HepG2 (cell line): ENCODE results near the gene PRPSAP1. TPM values are rescaled to one million over a fixed set of nuclear protein-coding genes. Genes with fewer than 3 reads are reported as not detected.

Experiments used
- BHLHE40 ChIP-seq: IDR thresholded peaks from 2 replicates; pipeline ENCODE4 v1.6.1; 2011; ENCODE audit warnings: low read length, improper control_type of control experiment
- BRD4 ChIP-seq: sonication (generic); formaldehyde crosslinking; IDR thresholded peaks from 2 replicates; pipeline ENCODE4 v1.4.0; 2020; ENCODE audit warnings: missing genetic modification reagents
- FLYWCH1 ChIP-seq: sonication (generic); formaldehyde crosslinking; IDR thresholded peaks from 2 replicates; pipeline ENCODE4 v1.8.1; 2023; ENCODE audit warnings: mild to moderate bottlenecking, missing genetic modification reagents
- IKZF5 ChIP-seq: IDR thresholded peaks from 2 replicates; pipeline ENCODE4 v1.6.1; 2018; ENCODE audit warnings: missing genetic modification reagents, mild to moderate bottlenecking, missing compliant biosample characterization
- NFIC ChIP-seq: IDR thresholded peaks from 2 replicates; pipeline ENCODE4 v1.6.1; 2012; ENCODE audit warnings: mild to moderate bottlenecking, low read length, inconsistent platforms
- NR2F6 ChIP-seq, 2 experiments: IDR thresholded peaks; 2 replicates each; pipeline ENCODE4 v1.6.1; 2016; ENCODE audit warnings: antibody characterized with exemption in 1 of 2, mild to moderate bottlenecking in 1 of 2
- RAD51 ChIP-seq: fragments of 450-650 bp; IDR thresholded peaks from 2 replicates; pipeline ENCODE4 v1.6.1; 2016; ENCODE audit warnings: borderline replicate concordance
- SMC3 ChIP-seq: IDR thresholded peaks from 2 replicates; pipeline ENCODE4 v1.6.1; 2011; ENCODE audit warnings: low read length, improper control_type of control experiment
- TEAD2 ChIP-seq: sonication (generic); formaldehyde crosslinking; IDR thresholded peaks from 2 replicates; pipeline ENCODE4 v1.9.0; 2021; ENCODE audit warnings: missing genetic modification reagents
- ZBTB26 ChIP-seq: IDR thresholded peaks from 2 replicates; pipeline ENCODE4 v1.6.1; 2016; ENCODE audit warnings: missing compliant biosample characterization, missing genetic modification reagents, borderline replicate concordance
- ZFP41 ChIP-seq: sonication (generic); formaldehyde crosslinking; IDR thresholded peaks from 2 replicates; pipeline ENCODE4 v1.4.0; 2020; ENCODE audit warnings: mild to moderate bottlenecking, missing genetic modification reagents, borderline replicate concordance
- ZNF225 ChIP-seq: sonication (generic); formaldehyde crosslinking; IDR thresholded peaks from 2 replicates; pipeline ENCODE4 v1.4.0; 2020; ENCODE audit warnings: mild to moderate bottlenecking, missing genetic modification reagents
- ZNF337 ChIP-seq: sonication (generic); formaldehyde crosslinking; IDR thresholded peaks from 2 replicates; pipeline ENCODE4 v1.5.1; 2020; ENCODE audit warnings: missing genetic modification reagents, low read depth, mild to moderate bottlenecking, borderline replicate concordance
- ZNF609 ChIP-seq: sonication (generic); formaldehyde crosslinking; IDR thresholded peaks from 2 replicates; pipeline ENCODE4 v1.4.0; 2020; ENCODE audit warnings: mild to moderate bottlenecking, missing genetic modification reagents, borderline replicate concordance
- ZNF672 ChIP-seq: sonication (generic); formaldehyde crosslinking; IDR thresholded peaks from 2 replicates; pipeline ENCODE4 v1.8.1; 2022; ENCODE audit warnings: missing genetic modification reagents
- ZNF720 ChIP-seq: sonication (generic); formaldehyde crosslinking; IDR thresholded peaks from 2 replicates; pipeline ENCODE4 v1.4.0; 2020; ENCODE audit warnings: missing genetic modification reagents
- ZNF761 ChIP-seq: sonication (generic); formaldehyde crosslinking; conservative IDR thresholded peaks from 2 replicates; pipeline ENCODE4 v1.4.0; 2020; ENCODE audit warnings: mild to moderate bottlenecking, missing genetic modification reagents
- ZNF766 ChIP-seq: sonication (generic); formaldehyde crosslinking; IDR thresholded peaks from 2 replicates; pipeline ENCODE4 v1.5.0; 2020; ENCODE audit warnings: missing genetic modification reagents, borderline replicate concordance
- ZNF788 ChIP-seq: sonication (generic); formaldehyde crosslinking; IDR thresholded peaks from 2 replicates; pipeline ENCODE4 v1.5.0; 2020; ENCODE audit warnings: mild to moderate bottlenecking, missing genetic modification reagents, borderline replicate concordance
- ZNF792 ChIP-seq: IDR thresholded peaks from 2 replicates; pipeline ENCODE4 v1.6.1; 2016
- polyA plus RNA-seq, 8 experiments: library from polyadenylated mRNA; depleted of rRNA in 3 of 8; stranded (reverse) in 7 of 8; unstranded in 1 of 8; fragments of >200 nt; fragmentation: Illumina TruSeq in 4 of 8; extraction: Trizol in 4 of 8; gene quantifications; 2 replicates each; pipeline versions ENCODE4 v1.2.1 to v1.2.3, GENCODE V29; 2011 to 2016; ENCODE audit warnings: low read depth in 4 of 8, missing spikeins in 1 of 8, mixed read lengths in 1 of 8; ENCODE audit not compliant: insufficient read depth in 1 of 8
- total RNA-seq, 5 experiments: library from RNA; depleted of rRNA; stranded (reverse); fragments of >200 nt; fragmentation: Illumina TruSeq; extraction: Trizol; gene quantifications; 2 replicates each; pipeline ENCODE4 v1.2.3, GENCODE V29; 2016; ENCODE audit warnings: low read depth in 1 of 5
- TF ChIP-seq, protein P1 (sequence below): sonication (generic); formaldehyde crosslinking; IDR thresholded peaks from 2 replicates; pipeline ENCODE4 v1.4.0; 2020; ENCODE audit warnings: missing genetic modification reagents
- TF ChIP-seq, protein P2 (sequence below): sonication (generic); formaldehyde crosslinking; conservative IDR thresholded peaks from 2 replicates; pipeline ENCODE4 v1.5.0; 2020; ENCODE audit warnings: missing genetic modification reagents

Gene PRPSAP1
- total and polyA plus RNA-seq, 2 of the 13 experiments (the other 11 are each of a cell fraction or from before 2014, with no cell fraction given): 91.1 to 314 TPM

GRCh38 chr17:76351526-76352071, 2.1 kb downstream of the PRPSAP1 start (continued):
- TF ChIP-seq, protein P1, sequence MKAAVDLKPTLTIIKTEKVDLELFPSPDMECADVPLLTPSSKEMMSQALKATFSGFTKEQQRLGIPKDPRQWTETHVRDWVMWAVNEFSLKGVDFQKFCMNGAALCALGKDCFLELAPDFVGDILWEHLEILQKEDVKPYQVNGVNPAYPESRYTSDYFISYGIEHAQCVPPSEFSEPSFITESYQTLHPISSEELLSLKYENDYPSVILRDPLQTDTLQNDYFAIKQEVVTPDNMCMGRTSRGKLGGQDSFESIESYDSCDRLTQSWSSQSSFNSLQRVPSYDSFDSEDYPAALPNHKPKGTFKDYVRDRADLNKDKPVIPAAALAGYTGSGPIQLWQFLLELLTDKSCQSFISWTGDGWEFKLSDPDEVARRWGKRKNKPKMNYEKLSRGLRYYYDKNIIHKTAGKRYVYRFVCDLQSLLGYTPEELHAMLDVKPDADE (CRISPR knock-in tag): no peak
- no peak for TF ChIP-seq ZNF766 (CRISPR knock-in tag)
- peak; percentile 18; the same call in 1 of the 2 replicates for TF ChIP-seq IKZF5
- TF ChIP-seq ZNF609 (CRISPR knock-in tag): 0 out of 2 replicates have a peak, but pooled peaks have one; percentile 16
- TF ChIP-seq ZNF225: no peak
- peak; percentile 61; the same call in 1 of the 2 replicates for TF ChIP-seq NFIC
- no peak; the same call in 1 of the 2 replicates for TF ChIP-seq ZNF761
- no peak for TF ChIP-seq ZNF720
- TF ChIP-seq SMC3: no peak
- TF ChIP-seq FLYWCH1 (CRISPR knock-in tag): no peak
- no peak for TF ChIP-seq BHLHE40
- TF ChIP-seq BRD4: 0 out of 2 replicates have a peak, but pooled peaks have one; percentile 24
- peak; percentile 84 for TF ChIP-seq NR2F6 (IDR thresholded peaks at IDR 0.05)
- TF ChIP-seq NR2F6 (CRISPR knock-in tag; IDR thresholded peaks at IDR 0.05): peak; percentile 80
- no peak for TF ChIP-seq ZFP41 (CRISPR knock-in tag)
- no peak for TF ChIP-seq TEAD2 (CRISPR knock-in tag)
- TF ChIP-seq ZNF788: peak; percentile 29; the same call in 1 of the 2 replicates
- TF ChIP-seq, protein P2, sequence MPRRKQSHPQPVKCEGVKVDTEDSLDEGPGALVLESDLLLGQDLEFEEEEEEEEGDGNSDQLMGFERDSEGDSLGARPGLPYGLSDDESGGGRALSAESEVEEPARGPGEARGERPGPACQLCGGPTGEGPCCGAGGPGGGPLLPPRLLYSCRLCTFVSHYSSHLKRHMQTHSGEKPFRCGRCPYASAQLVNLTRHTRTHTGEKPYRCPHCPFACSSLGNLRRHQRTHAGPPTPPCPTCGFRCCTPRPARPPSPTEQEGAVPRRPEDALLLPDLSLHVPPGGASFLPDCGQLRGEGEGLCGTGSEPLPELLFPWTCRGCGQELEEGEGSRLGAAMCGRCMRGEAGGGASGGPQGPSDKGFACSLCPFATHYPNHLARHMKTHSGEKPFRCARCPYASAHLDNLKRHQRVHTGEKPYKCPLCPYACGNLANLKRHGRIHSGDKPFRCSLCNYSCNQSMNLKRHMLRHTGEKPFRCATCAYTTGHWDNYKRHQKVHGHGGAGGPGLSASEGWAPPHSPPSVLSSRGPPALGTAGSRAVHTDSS (CRISPR knock-in tag): no peak
- TF ChIP-seq RAD51: no peak
- TF ChIP-seq ZBTB26 (CRISPR knock-in tag): no peak
- no peak for TF ChIP-seq ZNF337 (CRISPR knock-in tag)
- TF ChIP-seq ZNF672 (CRISPR knock-in tag): no peak
- TF ChIP-seq ZNF792 (CRISPR knock-in tag): no peak
